ENCODE results near the gene PNKD. TPM values are rescaled to one million over a fixed set of nuclear protein-coding genes. Genes with fewer than 3 reads are reported as not detected.

PNKD gene
- total and polyA plus RNA-seq, 2 donors (not counting 1 experiment from before 2014, with no cell fraction given), result 27.7 to 29.1 TPM

DNA sequence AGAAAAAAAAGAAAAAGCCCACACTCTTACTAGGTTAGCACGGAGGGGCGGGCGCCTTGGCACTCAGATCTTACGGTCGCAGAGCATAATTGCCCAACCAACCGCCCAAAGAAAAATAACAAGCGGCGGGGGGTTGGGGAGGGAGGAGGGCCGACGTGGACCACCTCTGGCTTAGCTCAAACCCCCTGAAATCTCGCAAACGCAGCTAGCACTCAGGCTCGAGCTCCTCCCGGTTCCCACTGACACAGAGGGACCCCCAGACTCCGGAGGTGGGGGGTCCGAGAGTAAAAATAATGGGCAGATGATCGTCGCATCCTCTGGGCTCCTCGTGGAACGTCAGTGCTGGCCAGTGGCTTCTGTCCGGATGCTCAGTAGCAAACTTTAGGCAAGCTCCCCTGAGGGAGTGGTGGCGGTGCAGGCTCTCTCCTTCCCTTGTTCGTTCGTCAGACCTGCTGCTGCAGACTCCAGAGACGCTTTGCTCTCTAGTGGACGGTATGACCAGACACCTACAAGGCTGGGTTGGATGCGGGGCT lies 98.4 kb downstream of the PNKD start:
- peak; percentile 15 to 54 for DNase-seq (ENCODE audit: low read depth in 2 of 2)
- no peak overlapping the region for H3K4me2 ChIP-seq (ENCODE audit: extremely low read depth, insufficient read depth, low read length)
- no peaks in the 10 kb centered on the region for H4K20me1 ChIP-seq (ENCODE audit: control insufficient read depth, extremely low read depth, insufficient read depth, low read length)
- H3K27ac ChIP-seq (ENCODE audit: insufficient read depth, low read length), result no peak overlapping the region
- TF ChIP-seq EZH2 (IDR thresholded peaks at IDR 0.05; ENCODE audit: low read length, missing control alignments), result no peak
- TF ChIP-seq, protein P1, sequence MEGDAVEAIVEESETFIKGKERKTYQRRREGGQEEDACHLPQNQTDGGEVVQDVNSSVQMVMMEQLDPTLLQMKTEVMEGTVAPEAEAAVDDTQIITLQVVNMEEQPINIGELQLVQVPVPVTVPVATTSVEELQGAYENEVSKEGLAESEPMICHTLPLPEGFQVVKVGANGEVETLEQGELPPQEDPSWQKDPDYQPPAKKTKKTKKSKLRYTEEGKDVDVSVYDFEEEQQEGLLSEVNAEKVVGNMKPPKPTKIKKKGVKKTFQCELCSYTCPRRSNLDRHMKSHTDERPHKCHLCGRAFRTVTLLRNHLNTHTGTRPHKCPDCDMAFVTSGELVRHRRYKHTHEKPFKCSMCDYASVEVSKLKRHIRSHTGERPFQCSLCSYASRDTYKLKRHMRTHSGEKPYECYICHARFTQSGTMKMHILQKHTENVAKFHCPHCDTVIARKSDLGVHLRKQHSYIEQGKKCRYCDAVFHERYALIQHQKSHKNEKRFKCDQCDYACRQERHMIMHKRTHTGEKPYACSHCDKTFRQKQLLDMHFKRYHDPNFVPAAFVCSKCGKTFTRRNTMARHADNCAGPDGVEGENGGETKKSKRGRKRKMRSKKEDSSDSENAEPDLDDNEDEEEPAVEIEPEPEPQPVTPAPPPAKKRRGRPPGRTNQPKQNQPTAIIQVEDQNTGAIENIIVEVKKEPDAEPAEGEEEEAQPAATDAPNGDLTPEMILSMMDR (conservative IDR thresholded peaks at IDR 0.05 in 1 of 2, IDR thresholded peaks at IDR 0.05 in 1 of 2; ENCODE audit: low read depth in 1 of 2, low read length in 2 of 2), result no peak
- peak overlapping the region; percentile 34 for H2AFZ ChIP-seq (ENCODE audit: low read length)
- H3K4me3 ChIP-seq (replicated peaks in 1 of 4; ENCODE audit: control extremely low read depth in 1 of 4, insufficient read depth in 1 of 4, low read depth in 3 of 4, low read length in 4 of 4), result no peak overlapping the region
- no peaks in the 10 kb centered on the region for H3K79me2 ChIP-seq (ENCODE audit: control insufficient read depth, insufficient read depth, low read length)
- H3K9ac ChIP-seq (ENCODE audit: insufficient read depth, low read length), result no peak overlapping the region
- no peaks in the 10 kb centered on the region for H3K4me1 ChIP-seq (ENCODE audit: control insufficient read depth, extremely low read depth, insufficient read depth, low read length)
- no peaks in the 10 kb centered on the region for H3K36me3 ChIP-seq (ENCODE audit: control insufficient read depth, insufficient read depth, low read length)
- no peaks in the 10 kb centered on the region for H3K9me3 ChIP-seq (ENCODE audit: control insufficient read depth, insufficient read depth, low read depth, low read length)
- no peaks in the 10 kb centered on the region for H3K27me3 ChIP-seq (ENCODE audit: control insufficient read depth, insufficient read depth, low read length)

DNA sequence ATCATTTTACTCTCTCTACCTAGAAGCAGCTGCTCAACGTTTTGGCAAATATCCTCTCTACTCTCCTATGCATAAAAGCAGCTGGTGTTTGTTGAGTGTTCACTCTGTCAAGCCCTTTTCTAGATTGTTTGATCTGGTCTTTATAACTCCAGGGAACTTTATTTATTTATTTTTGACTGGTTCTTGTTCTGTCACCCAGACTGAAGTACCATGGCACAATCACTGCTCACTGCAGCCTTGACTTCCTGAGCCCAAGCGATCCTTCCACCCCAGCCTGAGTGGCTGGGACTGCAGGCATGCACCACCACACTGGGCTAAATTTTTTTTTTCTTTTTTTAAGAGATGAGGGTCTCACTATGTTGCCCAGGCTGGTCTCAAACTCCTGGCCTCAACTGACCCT lies 99.0 kb downstream of the PNKD start:
- Histone ChIP-seq H3K36me3 (ENCODE audit: control insufficient read depth, insufficient read depth, low read length) (no peaks in the 10 kb centered on the region), H3K9me3 (ENCODE audit: control insufficient read depth, insufficient read depth, low read depth, low read length) (no peaks in the 10 kb centered on the region), H4K20me1 (ENCODE audit: control insufficient read depth, extremely low read depth, insufficient read depth, low read length) (no peaks in the 10 kb centered on the region), H3K27ac (ENCODE audit: insufficient read depth, low read length) (no peak overlapping the region), H3K27me3 (ENCODE audit: control insufficient read depth, insufficient read depth, low read length) (no peaks in the 10 kb centered on the region), H3K4me3 (replicated peaks in 1 of 4; ENCODE audit: control extremely low read depth in 1 of 4, insufficient read depth in 1 of 4, low read depth in 3 of 4, low read length in 4 of 4) (no peak overlapping the region), H3K4me1 (ENCODE audit: control insufficient read depth, extremely low read depth, insufficient read depth, low read length) (no peaks in the 10 kb centered on the region), H3K4me2 (ENCODE audit: extremely low read depth, insufficient read depth, low read length) (no peak overlapping the region), H3K79me2 (ENCODE audit: control insufficient read depth, insufficient read depth, low read length) (no peaks in the 10 kb centered on the region), H2AFZ (ENCODE audit: low read length) (no peak overlapping the region), H3K9ac (ENCODE audit: insufficient read depth, low read length) (no peak overlapping the region)
- TF ChIP-seq, protein P1 (conservative IDR thresholded peaks at IDR 0.05 in 1 of 2, IDR thresholded peaks at IDR 0.05 in 1 of 2; ENCODE audit: low read depth in 1 of 2, low read length in 2 of 2), result no peak
- TF ChIP-seq EZH2 (IDR thresholded peaks at IDR 0.05; ENCODE audit: low read length, missing control alignments), result no peak
- DNase-seq (ENCODE audit: low read depth in 2 of 2), result peak in 1 of 2 donors; percentile 15

DNA sequence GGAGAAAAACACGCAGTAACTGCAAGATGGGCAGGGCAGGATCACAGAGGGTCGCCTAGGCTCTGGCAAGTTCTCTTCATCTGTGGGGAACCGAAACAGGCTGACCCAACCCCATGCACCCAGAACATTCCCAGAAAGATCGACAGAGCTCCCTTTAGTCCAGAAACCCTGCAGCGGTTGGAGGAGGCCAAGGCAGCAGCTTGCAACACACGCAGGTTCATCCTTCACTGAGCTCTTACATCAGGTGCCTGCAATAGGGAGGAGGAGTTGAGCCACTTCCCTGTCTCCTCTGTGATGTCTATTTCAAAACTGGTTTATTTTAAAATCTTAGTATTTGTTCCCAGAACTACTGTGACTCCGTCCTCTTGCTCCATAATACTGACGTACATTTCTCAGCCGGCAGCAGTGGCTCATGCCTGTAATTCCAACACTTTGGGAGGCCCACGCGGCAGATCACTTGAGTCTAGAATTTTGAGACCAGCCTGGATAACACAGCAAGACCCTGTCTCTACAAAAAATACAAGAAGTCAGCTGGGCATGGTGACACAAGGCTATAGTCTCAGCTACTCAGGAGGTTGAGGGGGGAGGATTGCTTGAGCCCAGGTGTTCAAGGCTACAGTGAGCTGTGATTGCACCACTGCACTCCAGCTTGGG lies 100.2 kb downstream of the PNKD start:
- TF ChIP-seq EZH2 (IDR thresholded peaks at IDR 0.05; ENCODE audit: low read length, missing control alignments), result no peak
- TF ChIP-seq, protein P1 (conservative IDR thresholded peaks at IDR 0.05 in 1 of 2, IDR thresholded peaks at IDR 0.05 in 1 of 2; ENCODE audit: low read depth in 1 of 2, low read length in 2 of 2), result no peak
- Histone ChIP-seq H2AFZ (ENCODE audit: low read length) (no peak overlapping the region), H4K20me1 (ENCODE audit: control insufficient read depth, extremely low read depth, insufficient read depth, low read length) (no peaks in the 10 kb centered on the region), H3K4me3 (replicated peaks in 1 of 4; ENCODE audit: control extremely low read depth in 1 of 4, insufficient read depth in 1 of 4, low read depth in 3 of 4, low read length in 4 of 4) (no peak overlapping the region), H3K9me3 (ENCODE audit: control insufficient read depth, insufficient read depth, low read depth, low read length) (no peaks in the 10 kb centered on the region), H3K4me2 (ENCODE audit: extremely low read depth, insufficient read depth, low read length) (no peak overlapping the region), H3K4me1 (ENCODE audit: control insufficient read depth, extremely low read depth, insufficient read depth, low read length) (peaks cover 2% of the 10 kb centered on the region), H3K9ac (ENCODE audit: insufficient read depth, low read length) (no peak overlapping the region), H3K36me3 (ENCODE audit: control insufficient read depth, insufficient read depth, low read length) (no peaks in the 10 kb centered on the region), H3K27me3 (ENCODE audit: control insufficient read depth, insufficient read depth, low read length) (no peaks in the 10 kb centered on the region), H3K27ac (ENCODE audit: insufficient read depth, low read length) (no peak overlapping the region), H3K79me2 (ENCODE audit: control insufficient read depth, insufficient read depth, low read length) (no peaks in the 10 kb centered on the region)
- peak in 1 of 2 donors; percentile 83 for DNase-seq (ENCODE audit: low read depth in 2 of 2)
